ENCODE data around the gene VPS35L. TPM values are rescaled to one million over a fixed set of nuclear protein-coding genes. Genes with fewer than 3 reads are reported as not detected.
A peak's percentile ranks its signal among the peaks of the same experiment; 100 is the strongest.

VPS35L gene
- total and polyA plus RNA-seq, 2 of the 13 experiments (the other 11 are each of a cell fraction or from before 2014, with no cell fraction given), result 1.4 to 1.6 TPM

DNA sequence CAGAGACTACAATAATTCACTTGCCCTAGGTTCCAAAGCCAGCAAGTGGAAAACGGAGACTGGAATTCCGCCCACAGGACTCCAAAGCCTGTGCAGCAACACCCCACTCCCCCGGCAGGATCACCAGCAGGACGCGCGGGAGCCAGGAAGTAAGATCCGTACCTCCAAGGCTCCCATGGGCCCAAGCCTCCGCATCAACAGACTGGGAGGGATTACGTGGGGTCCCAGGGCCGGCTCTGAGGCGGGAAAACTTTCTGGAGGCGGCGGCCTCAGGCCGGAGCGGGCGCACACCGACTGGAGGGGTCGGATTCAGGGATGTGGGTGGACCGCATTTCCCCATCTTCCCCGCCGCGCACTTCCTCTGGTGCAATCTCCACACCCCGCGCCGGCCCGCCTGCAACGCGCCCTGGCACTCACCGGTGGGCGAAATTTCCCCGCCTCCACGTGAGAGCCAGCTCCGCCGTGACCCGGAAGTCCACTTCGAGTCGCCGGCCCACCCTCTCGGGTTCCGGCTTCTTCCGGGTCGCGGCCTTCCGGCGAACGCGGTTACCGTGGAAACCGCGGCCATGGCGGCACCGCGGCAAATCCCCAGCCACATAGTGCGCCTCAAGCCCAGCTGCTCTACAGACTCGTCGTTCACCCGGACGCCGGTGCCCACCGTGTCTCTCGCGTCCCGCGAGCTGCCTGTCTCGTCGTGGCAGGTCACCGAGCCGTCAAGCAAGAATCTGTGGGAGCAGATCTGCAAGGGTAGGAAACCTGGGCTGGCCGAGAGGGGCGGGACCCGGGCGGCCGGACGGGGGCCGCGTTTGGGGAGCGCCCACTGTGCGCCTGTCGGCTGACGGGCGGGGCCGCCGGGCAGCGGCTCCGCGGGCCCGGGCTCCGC is 162.5 kb downstream of the VPS35L start, which contains the start of the genes IQCK and KNOP1 (continued):
- peak; percentile 53; the same call in 1 of the 2 replicates for TF ChIP-seq HMGXB3 (CRISPR knock-in tag; IDR thresholded peaks at IDR 0.05; ENCODE audit: borderline replicate concordance)
- TF ChIP-seq, protein P1, sequence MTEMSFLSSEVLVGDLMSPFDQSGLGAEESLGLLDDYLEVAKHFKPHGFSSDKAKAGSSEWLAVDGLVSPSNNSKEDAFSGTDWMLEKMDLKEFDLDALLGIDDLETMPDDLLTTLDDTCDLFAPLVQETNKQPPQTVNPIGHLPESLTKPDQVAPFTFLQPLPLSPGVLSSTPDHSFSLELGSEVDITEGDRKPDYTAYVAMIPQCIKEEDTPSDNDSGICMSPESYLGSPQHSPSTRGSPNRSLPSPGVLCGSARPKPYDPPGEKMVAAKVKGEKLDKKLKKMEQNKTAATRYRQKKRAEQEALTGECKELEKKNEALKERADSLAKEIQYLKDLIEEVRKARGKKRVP (CRISPR knock-in tag; IDR thresholded peaks at IDR 0.05), result peak in 1 of 2 experiments; percentile 69; a peak in 1 of 4 replicates
- TF ChIP-seq, protein P2, sequence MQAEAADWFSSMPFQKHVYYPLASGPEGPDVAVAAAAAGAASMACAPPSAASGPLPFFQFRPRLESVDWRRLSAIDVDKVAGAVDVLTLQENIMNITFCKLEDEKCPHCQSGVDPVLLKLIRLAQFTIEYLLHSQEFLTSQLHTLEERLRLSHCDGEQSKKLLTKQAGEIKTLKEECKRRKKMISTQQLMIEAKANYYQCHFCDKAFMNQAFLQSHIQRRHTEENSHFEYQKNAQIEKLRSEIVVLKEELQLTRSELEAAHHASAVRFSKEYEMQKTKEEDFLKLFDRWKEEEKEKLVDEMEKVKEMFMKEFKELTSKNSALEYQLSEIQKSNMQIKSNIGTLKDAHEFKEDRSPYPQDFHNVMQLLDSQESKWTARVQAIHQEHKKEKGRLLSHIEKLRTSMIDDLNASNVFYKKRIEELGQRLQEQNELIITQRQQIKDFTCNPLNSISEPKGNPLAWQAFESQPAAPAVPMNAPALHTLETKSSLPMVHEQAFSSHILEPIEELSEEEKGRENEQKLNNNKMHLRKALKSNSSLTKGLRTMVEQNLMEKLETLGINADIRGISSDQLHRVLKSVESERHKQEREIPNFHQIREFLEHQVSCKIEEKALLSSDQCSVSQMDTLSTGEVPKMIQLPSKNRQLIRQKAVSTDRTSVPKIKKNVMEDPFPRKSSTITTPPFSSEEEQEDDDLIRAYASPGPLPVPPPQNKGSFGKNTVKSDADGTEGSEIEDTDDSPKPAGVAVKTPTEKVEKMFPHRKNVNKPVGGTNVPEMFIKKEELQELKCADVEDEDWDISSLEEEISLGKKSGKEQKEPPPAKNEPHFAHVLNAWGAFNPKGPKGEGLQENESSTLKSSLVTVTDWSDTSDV (CRISPR knock-in tag; IDR thresholded peaks at IDR 0.05), result peak; percentile 67; the same call in 1 of the 2 replicates
- TF ChIP-seq CHD4 (IDR thresholded peaks at IDR 0.05; ENCODE audit: borderline replicate concordance, low read length), result no peak
- TF ChIP-seq, protein P3, sequence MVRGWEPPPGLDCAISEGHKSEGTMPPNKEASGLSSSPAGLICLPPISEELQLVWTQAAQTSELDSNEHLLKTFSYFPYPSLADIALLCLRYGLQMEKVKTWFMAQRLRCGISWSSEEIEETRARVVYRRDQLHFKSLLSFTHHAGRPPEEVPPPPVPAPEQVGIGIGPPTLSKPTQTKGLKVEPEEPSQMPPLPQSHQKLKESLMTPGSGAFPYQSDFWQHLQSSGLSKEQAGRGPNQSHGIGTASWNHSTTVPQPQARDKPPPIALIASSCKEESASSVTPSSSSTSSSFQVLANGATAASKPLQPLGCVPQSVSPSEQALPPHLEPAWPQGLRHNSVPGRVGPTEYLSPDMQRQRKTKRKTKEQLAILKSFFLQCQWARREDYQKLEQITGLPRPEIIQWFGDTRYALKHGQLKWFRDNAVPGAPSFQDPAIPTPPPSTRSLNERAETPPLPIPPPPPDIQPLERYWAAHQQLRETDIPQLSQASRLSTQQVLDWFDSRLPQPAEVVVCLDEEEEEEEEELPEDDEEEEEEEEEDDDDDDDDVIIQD (CRISPR knock-in tag; IDR thresholded peaks at IDR 0.05; ENCODE audit: low read depth), result peak; percentile 48; the same call in 1 of the 2 replicates
- TF ChIP-seq HNF1B (CRISPR knock-in tag; IDR thresholded peaks at IDR 0.05), result peak; percentile 78
- TF ChIP-seq, protein P4, sequence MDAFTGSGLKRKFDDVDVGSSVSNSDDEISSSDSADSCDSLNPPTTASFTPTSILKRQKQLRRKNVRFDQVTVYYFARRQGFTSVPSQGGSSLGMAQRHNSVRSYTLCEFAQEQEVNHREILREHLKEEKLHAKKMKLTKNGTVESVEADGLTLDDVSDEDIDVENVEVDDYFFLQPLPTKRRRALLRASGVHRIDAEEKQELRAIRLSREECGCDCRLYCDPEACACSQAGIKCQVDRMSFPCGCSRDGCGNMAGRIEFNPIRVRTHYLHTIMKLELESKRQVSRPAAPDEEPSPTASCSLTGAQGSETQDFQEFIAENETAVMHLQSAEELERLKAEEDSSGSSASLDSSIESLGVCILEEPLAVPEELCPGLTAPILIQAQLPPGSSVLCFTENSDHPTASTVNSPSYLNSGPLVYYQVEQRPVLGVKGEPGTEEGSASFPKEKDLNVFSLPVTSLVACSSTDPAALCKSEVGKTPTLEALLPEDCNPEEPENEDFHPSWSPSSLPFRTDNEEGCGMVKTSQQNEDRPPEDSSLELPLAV (CRISPR knock-in tag; conservative IDR thresholded peaks at IDR 0.05; ENCODE audit: low read depth), result 0 out of 2 replicates have a peak, but pooled peaks have one; percentile 80

Measured in HepG2 (cell line).